Hematopoietic multipotent progenitor cell treated with erythropoietin and hydrocortisone succinate and interleukin-3 and kit ligand, for 6 days (in vitro differentiated cells): ENCODE measurements around the gene CCDC106.

Experiments used
- DNase-seq: peaks from one replicate; pipeline ENCODE4 v3.0.0-alpha.2; 2015

Gene CCDC106

DNA sequence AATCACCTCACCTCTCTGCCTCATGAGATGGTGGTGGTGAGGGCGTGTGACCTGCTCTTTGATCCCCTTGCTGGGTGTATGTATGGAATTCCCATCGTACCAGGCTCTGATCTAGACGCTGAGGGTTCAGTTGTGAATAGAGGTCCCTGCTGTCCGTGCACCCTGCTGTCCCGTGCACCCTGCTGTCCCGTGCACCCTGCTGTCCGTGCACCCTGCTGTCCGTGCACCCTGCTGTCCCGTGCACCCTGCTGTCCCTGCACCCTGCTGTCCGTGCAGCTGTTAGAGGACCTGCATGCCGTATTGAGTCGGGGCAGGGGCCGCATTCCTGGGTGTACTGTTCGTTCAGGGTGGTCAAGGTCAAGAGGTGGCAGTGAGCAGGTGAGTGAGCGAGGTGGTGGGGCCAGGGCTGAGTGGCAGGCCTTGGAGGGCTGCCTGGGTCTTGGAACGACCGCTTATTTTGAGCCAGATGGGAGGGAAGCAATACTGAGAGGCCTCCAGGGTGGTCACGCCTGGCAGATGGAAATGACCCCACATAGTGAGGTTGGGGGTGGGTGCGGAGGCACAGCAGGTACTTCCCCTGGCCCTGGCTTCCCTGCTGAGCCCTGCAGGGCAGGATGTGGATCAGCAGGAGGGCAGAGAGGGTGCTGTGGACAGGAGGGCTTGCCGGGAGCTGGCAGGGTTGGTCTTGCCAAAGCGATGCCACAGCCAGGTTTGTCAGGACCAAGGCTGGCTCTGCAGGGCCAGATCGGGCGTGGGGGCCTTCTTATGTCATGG, 22.5 kb downstream of the CCDC106 start:
- no peak for DNase-seq

DNA sequence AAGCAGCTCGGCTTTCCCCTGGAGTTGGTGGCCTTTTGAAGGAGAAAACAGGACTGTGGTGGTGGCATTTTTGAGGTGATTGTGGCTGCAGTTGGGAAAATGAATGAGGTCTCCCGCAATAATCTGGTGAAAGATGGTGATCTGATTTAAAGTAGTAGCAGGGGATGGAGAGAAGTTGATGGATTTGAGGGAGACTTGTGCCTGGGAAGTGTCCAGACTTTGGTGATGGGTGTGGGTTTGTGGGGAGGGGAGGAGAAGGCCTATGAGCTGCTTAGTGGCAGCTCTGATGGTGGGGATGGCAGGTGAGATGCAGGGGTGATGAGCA, 23.0 kb downstream of the CCDC106 start:
- no peak for DNase-seq

DNA sequence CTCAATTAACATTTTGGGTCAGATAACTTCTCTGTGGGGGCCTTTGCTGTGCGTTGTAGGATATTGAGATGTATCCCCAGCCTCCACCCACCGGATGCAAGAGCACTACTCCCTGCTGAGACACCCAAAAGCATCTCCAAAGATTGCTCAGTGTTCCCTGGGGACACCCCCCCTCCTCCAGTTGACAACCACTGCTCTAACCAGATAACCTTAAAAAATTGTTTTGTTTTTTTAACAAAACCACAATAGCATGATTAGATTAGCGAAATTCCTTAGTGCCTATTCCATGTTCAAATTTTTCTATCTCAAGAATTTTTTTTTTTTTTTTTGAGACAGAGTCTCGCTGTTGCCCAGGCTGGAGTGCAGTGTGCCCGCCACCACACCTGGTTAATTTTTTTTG, 24.4 kb downstream of the CCDC106 start:
- DNase-seq, result peak; percentile 23

DNA sequence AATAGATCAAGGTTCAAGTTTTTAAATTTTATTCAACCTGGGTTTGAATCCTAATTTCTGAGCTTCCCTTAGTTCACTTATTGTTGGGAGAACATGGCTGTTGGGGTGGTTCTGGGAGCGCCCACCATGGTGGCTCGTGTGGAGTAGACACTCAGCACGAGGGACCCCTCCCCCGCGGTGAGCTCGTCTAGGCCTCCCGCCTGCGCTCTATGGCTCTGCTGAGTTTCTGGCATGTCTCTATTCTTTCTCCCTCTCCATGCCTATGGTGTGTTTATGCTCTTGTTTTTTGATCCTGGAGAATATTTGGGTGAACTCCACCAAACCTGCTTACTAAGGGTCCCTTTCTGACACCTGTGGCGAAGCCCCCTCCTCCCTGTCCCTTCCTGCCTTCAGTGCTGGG, 25.5 kb downstream of the CCDC106 start:
- no peak for DNase-seq

DNA sequence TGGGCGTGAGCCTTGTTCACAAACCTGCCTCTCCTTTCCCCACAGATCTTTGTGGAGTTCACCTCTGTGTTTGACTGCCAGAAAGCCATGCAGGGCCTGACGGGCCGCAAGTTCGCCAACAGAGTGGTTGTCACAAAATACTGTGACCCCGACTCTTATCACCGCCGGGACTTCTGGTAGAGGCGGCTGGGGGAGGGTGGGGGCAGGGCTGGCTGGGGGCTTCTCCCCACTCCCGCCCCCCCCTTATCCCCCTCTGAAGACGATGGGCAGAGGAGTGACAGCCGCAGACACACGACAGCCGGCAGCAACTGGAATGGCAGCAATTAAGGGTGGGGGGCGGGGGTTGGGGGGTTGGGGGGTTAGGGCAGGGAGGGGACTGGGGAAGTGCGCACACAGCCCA, 25.9 kb downstream of the CCDC106 start:
- DNase-seq, result no peak

DNA sequence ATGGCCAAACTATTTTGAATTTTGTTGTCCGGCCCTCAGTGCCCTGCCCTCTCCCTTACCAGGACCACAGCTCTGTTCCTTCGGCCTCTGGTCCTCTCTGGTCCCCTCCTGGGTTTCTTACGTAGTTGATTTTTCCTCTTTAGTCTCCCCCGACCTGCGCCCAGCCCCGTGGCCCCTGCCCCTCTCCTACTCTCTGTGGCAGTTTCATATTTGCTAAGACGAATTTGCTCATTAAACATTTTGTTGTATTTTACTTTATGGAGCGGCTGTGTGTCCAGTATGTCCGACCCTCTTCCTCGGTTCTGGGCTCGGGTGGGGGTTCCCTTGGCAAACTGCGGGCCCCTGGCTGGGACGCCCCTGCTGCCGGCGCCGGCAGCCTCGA, 26.4 kb downstream of the CCDC106 start:
- no peak for DNase-seq

DNA sequence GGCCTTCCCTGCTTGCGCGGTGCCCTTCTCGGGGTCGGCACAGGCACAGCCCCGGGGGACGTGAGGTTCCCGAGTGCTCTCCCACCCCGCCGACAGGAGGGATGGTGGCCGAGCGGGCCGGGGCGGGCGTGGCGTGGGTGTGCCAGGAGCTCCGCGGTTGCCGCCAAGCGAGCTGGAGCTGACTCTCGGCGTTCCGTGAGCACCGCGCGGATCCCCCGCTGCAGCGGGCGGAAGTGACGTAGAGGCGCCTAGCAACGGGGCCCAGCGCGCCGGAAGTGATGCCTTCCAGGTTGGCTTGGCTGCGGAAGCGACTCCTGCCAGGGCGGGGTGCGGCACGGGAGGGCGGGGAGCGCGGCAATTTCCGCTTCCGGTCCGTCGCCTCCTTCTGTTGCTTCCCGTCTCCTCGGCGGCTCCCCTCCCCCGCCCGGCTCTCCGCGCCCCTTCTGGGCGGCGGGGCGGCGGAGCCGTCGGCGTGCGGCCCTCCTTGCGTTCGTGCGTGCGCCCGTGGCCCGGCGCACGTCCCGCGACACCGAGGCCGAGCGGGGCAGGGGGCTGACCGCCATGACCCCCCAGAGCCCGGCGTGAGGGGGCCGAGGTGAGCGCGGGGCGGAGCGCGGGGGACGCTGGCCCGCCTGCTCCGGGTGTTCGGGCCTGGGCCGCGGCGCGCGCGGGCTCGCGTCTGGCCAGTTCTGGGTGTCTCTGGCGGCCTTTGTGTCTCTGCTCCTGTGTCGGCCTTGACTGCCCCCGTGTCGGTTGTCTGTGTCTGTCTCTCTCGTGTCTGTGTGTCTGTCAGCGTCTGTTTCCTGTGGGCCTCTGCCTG, 27.0 kb downstream of the CCDC106 start, which contains the start of gene EPN1:
EPN1 (plus strand) TSS at position 386 of the 820 bp plus-strand sequence. CDS start 3,402 bp downstream, outside the sequence.
- peak; percentile 98 for DNase-seq

DNA sequence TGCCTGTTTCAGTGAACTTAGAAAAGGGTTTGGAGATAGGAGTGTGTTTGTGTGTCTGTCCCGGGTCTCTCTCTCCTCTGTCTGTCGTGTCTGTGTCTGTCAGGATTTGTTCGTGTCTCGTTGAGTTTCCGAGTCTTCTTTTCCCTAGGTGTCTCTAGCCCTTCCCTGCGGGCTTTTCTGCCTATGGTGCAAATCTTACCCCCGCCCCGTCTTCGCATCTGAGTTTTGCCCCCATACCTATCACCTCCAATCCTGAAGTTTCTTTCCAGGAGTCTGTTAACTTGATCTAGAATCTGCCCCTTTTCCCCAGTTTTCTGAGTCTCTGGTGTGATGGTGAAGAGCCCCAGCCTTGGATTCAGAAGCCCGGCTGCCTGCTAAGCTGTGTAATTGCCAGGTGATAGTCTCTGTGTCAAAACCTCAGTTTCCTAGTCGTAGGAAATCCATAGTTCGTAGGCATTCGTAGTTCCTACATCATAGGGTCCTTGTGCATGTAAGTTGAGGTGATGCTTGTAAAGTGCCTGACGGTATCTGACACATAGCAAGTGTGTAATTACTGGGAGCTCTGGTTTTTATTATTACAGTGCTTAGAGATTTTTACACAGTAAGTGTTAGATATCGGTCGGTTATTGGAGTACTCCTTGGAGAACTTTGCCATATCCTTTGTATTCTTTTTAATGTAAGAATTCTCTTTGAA, 27.8 kb downstream of the CCDC106 start:
- no peak for DNase-seq

DNA sequence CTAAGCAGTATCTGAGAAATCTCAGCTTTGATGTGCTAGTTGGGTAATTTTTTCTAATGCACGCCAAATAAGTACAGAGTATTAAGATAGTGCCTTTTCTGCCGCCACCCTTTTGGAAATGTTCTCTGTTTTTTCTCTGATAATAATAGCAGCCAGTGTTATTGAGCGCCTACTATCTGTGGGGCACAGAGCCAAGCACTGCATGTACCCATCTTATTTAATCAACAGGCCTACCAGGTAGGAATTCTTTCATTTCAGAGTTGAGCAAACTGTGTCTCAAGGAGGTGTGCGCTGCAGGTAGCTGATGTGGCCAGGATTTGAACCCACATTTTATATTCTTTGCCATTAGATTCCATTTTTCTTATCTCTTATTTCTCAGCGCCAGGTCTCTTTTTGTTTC, 28.4 kb downstream of the CCDC106 start:
- DNase-seq, result peak; percentile 90

DNA sequence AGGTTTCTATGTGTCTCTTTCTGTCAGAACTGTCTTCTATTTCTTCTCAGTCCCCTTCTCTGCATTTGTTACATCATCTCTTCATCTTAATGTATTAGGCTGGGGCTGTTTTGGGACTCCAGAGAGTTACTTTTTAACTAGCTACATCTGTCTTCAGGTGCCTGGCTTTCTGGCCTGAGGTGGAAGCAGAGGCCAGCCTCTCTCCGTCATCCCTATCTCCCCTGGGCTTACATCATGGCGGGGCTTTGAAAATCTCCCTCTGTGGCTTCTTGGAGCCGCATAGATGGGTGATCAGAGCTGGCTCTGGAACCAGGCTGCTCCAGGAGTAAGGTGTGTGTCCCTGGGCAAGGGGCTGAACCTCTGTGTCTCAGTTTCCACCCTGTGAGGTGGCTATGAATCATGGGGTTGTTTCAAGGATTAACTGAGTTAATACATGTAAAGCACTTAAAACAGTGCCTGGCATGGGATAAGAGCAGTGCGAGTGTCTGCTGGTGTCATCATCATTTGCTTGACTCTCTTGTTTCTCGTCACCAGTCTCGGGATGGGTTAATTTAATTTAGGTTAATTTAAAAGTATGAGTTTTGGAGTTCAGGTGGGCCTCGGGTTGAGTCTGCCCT, 29.0 kb downstream of the CCDC106 start:
- DNase-seq, result no peak

DNA sequence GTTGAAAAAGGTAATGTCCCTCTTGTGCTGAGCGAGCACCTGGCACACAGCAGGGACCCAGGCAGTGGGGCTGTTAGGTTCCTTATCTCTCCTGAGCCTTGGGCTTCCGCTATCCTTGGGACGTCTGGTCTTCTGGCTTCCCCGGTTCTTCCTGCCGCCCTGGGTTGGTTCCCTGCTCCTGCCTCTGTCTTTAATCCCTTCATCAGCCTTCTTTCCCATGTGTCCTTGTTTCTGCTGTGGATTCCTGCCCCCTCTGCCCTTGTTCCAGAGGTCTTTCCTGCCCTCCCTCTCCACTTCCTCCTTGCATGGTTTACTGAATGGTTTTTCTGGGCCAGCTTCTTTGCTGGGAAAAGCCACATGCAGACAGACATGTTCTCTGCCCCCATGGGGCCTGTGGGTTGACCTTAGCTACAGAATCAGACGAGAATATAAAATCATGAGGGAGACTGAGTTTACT, 29.6 kb downstream of the CCDC106 start:
- no peak for DNase-seq

DNA sequence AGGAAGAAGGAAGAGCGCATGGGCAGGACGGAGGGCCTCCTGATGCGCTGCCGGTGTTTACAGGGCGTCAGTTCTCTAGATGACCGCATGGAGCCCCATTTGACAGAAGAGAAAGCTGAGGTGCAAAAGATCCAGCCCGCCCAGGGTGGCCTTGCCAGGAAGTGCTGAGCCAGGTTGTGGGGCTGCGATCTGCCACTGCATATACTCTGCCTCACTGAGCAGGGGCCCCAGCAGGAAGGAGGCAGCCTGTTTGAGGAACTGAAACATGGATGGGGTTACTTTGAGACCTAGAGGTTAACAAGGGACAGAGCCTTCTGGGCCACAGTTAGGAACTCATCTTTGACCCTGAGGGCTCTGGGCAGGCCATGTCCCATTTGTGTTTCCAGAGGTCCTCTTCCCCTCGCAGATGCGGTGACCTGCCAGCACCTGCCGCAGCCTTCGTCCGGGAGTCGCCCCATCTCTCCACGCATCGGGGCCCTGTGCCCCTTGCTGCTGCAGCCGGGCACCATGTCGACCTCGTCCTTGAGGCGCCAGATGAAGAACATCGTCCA, 30.2 kb downstream of the CCDC106 start:
- no peak for DNase-seq

DNA sequence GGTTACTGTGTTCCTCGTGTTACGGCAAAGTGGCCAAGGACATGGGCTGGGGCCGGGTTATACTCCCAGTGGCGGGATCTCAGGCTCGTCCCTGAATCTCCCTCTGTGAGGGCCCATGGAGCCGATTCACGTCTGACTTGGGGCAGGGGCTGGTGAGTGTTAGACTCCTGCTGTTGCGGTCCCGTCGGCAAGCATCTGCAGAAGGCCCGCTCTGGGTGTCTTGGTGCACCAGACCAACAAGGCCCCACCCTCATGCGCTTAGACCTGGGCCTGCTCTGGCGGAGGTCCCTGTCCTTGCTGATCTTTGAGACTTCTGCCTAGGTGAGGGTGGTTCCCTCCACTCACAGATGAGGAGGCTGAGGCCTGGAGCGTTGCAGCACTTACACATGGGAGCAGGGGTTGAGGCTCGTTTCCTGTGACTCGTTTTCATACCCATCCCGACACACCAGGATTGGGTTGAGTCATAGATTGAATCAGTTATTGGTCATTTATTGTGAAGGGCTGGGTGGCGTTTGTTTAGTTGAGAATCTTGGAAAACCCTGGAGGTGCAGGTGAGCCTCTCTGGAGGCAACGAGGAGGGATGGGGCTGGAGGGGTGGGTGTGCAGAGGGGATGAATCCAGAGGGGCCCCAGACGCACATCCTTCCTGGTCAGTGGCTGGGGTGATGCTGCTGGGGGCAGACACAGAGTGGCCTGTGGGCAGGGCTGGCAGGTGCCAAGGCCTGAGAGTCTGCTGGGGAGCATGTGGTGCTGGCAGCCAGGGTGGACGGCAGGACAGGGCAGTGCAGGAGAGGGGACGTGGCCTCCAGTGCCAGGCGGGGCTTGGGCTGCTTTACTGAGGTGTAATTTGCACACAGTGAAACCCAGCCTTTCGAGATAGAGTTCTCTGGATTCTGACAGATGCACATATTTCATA, 31.6 kb downstream of the CCDC106 start:
- no peak for DNase-seq

DNA sequence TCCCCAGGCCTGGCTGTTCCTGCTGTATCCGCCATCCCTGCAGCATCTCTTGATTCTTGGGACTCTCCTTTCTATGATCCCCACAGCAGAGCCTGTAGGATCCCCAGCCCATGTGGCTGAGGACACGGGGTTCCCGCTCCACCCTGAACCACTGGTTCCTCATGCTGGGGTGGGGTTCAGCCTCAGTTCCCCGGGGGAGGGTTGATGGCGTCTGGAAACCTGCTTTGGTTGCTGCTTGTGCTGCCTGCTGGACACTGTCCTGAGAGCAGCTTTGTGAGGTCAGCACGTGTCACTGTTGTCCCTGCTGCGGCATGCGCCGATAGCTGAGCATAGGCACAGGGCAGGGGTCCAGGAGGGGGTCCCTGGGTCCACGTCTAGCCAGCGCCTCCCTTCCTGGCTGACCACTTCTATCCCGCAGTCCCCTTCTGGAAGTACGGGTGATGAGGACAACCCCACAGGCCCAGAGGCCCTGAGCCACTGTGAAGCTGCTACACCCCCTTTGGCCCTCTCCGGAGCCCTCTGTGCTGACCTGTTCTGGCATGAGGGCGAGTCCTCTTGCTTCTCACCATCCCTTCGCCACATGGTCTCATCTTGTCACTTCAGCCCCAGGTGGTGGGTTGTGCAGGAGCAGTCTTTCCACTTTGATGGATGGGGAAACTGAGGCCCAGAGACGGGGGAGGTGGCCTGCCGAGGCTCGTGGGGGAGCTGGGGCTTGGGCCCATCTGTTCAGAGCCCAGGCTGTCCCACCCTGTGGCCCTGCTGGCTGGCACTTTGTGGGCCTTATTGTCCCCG, 32.5 kb downstream of the CCDC106 start:
- no peak for DNase-seq

DNA sequence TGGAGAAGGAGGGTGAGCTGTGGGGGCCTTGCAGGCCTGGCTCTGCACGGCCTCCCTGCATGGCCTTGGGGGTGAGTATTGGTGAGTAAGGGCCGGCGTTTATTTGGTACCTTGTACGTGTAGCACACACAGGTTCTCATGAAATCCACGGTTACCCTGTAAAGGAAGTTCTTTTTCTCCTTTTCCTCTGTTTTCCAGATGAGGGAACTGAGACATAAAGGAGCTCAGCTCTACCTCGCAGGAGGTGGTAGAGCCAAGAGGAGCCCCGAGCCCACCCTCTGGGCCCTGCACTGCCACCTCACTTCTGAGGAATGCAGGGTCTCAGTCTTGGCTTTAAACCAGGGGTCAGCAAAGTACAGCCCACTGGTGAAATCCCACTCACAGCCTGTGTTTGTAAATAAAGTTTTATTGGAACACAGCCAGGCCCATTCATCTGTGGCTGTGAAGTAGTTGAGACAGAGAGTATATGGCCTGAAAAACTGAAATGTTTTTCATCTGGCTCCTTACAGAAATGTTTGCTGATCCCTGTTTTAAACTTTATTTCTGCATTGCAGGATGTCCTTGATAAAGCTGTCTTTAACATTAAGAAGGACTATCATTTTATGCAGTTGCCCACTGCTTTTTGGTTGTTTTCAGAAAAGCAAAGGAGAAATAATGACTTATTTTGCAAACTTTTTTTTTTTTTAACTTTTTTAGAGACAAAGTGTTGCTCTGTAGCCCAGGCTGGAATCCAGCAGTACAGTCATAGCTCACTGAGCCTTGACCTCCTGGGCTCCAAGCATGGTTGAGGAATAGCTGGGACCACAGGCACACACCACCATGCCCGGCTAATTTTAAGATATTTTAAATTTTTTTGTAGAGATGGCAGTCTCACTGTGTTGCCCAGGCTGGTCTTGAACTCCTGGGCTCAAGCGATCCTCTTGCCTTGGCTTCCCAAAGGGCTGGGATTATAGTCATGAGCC, 33.4 kb downstream of the CCDC106 start:
- DNase-seq, result no peak

DNA sequence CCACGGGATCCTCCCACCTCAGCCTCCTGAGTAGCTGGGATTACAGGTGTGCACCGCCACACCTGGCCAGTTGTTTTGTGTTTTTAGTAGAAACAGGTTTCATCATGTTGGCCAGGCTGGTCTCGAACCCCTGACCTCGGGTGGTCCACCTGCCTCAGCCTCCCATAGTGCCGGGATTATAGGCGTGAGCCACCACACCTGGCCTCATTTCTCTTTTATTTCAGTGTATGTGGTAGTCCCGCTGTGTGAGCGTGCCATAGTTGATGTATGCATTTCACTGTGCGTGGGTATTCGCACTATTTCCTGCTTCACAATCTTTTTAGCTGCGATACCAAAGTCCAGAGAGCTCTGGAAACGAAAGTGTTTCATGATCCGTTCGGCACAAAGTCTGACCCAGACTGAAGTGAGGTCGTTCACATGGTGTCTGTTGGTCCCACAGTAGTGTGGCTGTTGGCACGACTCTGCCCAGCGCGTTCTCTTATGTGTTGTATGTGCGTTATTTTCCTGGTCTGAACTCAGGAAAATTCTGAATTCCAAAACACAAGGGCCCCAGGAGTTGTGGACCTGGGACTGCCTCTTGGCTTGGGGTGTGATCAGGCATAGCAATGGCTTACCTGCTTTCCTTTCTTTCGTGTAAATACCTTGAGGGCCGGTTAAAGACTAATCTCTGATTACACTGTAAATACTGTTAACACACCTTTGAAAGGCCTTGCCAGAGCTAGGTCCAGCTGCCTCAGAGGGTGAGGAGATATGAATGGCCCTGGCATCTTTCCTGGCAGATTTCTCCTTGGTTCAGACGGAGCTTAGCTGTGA, 35.6 kb downstream of the CCDC106 start:
- no peak for DNase-seq

DNA sequence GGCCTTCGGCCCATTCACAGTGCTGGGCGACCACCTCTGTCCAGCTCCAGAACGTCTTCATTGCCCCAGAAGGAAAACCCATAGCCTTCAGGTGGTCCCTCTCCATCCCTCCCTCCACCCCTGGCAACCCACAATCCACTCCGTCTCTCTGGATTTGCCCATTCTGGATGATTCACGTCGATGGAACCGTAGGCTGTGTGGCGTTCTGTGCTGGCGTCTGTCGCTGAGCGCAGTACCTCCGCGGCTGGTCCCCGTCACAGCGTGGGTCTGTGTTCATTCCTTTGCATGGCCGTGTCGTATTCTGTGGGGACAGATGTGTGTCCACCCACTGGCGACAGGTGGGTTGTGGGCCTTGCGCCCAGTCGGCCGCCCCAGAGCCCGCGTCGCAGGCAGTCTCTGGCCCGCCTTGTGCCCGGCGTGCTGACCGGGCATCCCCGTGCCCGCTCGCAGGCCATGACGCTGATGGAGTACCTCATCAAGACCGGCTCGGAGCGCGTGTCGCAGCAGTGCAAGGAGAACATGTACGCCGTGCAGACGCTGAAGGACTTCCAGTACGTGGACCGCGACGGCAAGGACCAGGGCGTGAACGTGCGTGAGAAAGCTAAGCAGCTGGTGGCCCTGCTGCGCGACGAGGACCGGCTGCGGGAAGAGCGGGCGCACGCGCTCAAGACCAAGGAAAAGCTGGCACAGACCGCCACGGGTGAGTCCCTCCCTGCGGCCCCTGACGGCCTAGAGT, 37.1 kb downstream of the CCDC106 start:
- DNase-seq, result no peak

DNA sequence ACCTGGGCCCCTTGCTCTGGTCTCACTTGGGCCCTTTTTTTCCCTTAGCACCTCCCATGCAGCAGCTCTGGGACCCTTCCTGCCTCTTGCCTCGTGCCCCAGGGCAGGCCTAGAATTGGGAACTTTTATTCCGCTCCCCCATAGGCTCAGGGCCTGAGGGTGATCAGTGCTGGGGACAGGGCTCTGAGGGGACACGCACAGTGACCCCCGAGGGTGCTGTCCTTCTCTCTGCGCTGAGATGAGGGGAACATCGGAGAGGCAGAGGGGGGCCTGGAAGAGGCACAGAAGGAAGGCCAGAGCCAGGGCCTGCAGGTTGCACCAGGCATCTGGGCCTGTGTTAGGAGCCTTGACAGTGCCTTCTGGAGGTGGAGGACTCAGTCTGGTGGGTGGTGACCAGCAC, 37.8 kb downstream of the CCDC106 start:
- no peak for DNase-seq
